NK-92 (cell line): ENCODE data around the gene CACNA1C.

Experiments used
- DNase-seq: peaks from one replicate; lab custom pipeline; 2025; ENCODE audit not compliant: unreplicated experiment; lab: John Stamatoyannopoulos, UW

CACNA1C gene

DNA sequence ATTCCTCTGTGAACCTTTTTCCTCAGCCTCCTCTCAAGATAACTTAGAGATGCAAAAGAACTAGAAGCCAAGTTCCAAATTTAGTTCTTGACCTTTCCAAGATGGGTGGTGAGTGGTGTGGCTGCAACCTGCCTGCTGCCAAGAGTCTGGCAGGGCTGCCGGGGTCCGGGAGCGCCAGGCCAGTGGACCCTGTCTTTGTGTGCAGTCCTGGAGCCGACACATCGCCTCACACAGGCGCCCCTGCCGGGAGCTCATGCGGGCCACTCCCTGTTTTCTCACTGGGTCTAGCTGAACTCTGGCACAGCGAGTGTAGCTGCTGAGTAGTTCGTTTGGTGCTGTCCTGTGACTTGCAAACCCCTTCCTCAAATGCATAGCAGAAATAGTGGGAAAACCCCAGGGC lies 84.9 kb downstream of the CACNA1C start:
- no peak for DNase-seq

DNA sequence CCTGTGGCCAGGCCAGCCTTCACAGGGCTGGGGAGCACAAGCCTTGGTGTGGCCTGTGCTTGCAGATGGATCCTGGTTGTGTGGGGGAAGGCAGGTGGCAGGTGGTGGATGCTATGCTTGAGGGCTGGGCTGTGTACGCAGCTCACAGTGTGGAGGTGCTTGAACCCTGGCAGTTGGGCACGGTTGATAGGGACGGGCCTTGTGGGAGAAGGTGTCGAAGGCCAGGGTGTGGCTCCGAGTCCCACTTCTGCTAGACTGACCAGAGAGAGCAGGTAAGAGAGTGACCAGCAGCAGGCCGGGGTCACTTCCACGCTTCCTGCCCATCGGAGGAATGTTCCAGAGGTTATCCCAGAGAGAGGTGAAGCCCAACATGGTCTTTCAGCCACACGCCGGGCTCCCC lies 85.5 kb downstream of the CACNA1C start:
- DNase-seq, result no peak

DNA sequence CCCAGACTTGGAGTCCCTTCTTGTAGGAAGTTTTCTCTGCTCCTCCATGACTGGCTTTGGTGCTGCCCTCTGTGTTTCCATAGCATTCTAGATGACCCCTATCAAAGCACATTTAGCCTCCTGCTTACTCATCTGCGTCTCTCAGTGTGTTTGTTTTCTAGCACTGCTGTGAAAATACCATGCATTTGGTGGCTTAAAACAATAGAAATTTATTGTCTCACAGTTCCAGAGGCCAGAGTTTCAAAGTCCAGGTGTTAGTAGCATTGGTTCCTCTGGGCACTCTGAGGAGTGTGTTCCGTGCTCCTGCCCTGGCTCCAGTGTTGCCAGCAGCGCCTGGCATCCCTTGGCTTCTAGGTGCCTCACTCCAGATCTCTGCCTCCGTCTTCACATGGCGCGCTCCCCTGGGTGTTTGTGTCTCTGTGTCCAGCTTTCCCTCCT lies 86.1 kb downstream of the CACNA1C start:
- DNase-seq, result no peak

DNA sequence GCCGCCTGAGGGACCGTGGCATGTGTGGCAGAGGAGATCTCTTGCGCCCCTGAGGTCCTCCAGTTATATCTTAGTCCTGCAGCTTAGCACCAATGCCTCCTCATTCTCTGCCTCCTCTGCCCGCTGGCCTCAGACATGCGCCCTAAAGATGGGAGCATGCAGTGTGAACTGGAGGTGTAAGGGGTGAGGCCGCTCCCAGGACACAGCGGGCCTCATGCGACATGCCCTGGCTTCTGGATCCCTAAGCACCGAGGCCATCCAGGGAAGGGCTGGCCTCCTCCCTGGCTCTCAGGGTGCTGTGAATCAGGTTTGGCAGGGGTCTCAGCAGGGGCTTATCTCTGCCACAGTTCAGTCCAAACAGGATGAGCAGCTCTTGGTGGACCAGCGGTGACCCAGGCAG lies 86.9 kb downstream of the CACNA1C start:
- DNase-seq, result no peak

DNA sequence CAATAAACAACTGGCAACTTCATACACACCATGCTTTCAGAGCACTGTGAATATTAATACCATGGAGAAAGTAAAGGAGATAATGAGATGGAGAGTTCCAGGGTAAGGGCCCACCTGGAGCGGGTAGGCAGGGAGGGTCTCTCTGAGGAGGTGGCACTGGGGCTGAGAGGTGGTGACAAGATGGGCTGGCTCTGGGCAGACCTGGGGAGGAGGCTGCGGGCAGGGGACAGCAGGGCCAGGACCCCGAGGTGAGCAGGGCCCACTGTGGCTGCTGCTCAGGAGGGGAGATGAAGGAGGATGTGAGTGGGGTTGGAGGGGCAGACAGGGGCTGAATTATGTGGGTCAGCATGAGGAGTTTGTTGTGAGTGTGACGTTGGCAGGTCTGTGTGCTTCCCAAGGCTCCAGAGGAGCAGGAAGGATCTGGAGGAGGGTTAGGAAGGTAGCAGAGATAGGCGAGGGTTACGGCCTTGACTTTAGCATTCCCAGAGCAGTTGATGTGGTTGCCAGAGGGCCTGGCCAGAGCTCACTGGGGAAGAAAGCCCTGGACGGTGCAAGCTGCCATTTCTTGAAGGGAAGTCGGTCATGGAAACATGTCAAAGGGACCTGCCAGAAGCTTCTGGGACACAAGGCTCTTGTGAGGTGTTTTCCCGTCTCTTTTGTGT lies 88.2 kb downstream of the CACNA1C start:
- DNase-seq, result no peak

DNA sequence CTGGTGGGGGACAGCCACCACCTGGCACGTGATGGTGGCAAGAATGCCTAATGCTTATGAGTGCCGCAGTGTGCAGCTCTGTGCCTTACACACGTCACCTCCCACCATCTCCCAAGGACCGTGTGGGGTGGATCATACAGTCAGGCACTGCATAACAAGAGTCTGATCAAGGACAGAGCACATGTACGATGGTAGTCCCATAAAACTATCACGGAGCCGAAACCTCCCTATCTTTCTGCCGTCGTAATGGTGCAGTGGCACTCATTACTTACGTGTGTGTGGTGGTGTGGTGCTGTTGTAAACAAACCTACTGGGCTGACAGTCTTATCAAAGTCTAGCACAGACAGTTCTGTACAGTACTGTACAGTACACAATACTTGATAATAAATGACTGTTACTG lies 89.3 kb downstream of the CACNA1C start:
- DNase-seq, result no peak

DNA sequence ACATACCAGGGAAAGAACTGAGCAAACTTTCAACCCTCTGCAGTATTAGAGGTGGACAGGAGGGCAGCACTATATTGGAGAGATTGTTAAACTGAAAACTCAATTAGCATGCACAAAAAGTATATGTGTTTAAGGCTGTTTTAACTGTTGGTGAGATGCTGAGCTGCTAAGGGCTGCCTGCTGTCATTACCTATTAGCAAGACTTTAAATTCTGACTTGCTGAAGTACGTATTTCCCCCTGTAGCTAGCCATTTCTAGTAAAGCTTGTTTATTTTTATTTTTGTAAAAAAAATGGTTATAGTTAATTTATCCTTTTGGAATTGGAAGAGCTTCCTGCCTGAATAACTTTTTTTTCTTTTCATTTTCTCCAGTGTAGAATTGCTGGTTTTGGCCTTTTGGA lies 92.2 kb downstream of the CACNA1C start:
- DNase-seq, result no peak

DNA sequence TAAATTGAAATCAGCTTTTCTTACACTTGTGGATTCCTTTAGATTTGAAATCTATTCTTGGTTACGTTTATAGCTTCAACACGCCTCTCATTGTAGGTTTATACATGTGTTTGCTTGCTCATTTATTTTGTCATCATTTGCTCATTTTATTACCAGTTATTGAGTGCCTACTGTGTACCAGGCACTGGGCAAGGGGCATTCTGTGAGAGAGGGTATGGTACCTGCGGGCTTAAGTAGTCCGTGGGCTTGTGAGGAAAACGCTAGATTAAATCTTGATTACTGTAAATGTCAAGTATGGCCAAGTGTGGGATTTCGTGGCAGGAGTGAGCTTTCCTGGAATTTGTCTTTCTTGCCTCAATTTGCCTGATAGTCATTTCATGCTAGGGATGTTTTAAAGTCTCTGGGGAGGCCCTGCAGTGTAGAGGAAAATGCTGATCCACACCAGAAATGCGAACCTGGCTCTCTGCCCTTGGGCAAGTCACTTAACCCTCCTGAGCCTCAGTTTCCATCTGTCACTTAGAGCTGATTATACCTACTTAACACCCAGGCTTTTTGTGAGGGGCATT lies 92.7 kb downstream of the CACNA1C start:
- DNase-seq, result no peak

DNA sequence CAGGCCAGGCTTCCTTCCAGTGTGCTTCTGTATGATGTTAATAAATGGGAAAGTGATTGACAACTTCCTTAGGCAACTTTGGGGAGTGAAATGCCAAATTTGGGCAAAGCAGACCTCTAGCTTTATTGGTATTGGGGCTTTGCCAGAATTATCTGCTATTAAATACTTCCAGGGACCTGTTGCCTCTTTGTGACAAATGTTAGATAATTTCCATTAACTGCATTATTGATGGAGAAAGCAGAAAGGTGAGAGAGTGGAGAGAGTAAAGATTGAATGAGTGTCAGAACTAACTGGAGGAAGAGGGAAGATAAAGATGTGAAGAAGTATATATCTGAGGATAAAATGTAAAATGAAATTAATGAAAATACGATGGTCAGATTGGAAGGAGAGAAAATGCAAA lies 94.5 kb downstream of the CACNA1C start:
- DNase-seq, result no peak

DNA sequence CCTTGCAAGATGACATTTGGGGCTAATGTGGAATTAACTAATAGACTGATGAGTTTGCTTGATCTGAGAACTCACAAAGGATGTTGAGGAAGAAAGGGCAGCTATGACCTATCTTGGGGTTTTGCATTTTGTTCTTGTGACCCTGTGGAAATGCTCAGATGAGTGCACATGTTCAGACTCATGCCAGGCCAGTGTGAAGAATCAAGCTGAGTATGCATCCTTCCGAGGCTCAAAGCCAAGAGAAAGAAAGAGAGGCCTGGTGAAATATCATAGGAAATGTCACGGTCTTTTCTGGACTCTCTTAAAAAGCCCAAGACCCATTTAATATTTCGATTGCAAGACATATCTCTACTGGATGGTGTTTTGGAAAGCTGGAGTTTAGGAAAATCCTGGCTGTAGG lies 96.3 kb downstream of the CACNA1C start:
- DNase-seq, result no peak

DNA sequence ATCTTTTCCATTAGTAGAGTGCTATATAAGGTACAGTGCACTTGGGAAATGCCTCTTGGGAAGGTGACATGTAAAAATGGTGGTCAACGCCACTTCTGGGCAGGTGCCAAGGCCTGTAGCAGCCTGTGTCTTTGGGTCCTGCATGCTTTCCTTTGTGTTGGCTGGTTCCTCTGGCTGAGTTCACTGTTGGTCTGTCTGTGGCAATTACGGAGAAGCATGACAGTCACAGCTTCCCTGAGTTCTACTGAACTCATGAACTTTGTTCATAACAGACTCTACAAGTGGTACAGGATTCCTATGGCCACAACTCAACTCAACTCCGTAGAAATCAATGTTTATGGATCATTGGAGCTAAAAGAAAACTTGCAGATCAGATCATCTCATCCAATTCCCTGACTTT lies 98.0 kb downstream of the CACNA1C start:
- no peak for DNase-seq

DNA sequence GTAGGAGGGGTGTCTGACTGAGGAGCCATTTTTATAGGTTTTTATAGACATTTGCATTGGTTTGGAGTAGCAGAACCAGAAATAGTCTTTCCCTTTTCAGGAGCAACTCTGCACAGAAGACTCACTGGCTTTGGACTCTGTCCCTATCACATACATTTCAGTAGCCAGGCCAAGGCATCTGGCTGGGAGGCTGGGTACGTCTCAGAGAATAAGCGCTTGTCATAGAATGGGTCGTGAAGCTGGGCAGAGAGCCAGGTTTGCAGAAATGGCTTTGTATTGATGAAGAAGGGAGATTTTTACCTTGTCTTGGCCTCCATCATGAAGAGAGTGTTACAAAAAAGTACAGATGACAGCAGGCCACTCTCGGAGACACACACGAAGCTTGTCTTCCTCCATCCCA lies 98.6 kb downstream of the CACNA1C start:
- no peak for DNase-seq

DNA sequence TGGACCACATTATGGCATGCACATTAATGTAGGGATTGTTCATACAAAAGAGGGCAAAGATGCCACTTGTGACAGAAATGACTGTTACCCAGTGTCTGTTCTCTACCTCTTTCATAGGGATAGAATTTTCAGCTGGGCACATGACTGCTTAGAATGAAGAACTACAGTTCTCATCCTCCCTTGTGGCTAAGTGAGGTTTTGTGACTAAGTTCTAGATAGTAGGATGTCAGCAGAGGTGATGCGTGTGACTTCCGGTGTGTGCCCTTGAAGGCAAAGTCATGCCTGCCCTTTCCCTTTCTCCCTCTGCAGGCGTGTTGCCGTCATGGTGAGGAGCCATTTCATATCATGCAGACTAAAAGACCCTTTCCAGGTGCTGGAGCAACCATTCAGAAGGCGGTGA lies 99.3 kb downstream of the CACNA1C start:
- DNase-seq, result no peak

DNA sequence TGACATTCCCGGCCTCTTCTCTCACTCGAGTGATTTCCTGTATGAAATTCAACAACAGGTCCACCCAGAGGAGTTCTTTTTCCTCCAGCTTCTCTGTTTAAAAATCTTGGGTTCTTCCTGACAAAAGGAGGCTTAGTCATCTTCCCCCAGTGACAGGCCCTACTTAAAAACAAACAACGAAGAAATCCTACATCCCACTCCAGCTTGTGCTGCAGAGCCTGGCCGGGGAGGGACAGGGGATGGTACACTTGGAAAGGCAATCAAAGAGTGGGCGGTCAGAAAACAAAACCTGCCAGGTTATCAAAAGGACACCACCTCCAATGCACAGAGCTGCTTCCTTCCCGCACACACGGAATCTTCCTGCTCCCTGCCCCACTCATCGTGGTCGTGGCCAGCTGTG lies 101.3 kb downstream of the CACNA1C start:
- DNase-seq, result no peak

DNA sequence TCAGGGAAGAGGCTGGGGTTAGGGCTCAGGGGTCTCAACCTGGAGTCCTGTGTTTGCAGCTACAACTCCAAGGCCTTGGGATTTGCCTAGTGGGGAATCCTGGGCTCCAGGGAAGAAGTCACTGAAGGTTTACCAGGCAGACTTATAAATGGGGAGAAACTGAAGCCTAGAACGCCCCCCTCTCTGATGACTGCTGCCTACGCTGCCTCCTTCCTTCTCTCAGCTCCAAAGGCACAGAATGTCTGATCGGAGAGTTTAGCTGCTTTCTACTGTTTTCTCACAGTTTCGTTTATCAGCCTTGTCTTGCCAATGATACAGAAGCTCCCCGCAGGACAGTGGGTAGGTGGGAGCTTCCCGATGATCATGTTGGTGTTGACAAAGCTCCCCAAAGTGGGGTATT lies 101.7 kb downstream of the CACNA1C start:
- no peak for DNase-seq

DNA sequence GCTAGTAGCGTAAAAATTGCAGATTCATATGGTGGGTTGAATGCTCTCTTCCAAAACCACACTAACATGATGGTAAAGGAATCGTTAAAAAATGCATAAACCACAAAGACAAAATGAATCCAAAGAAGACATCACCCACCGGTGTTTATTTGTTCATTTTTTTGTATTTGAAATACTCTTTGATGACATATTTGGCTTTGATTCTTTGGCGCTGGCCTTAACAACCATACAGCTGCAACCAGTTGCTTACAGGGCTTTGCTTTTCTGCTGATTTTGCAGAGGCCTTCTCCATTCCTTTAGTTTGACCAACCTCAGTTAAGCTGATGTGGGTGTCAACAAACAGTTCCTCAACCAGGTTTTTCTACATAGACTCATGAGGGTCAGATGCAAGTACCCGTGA lies 103.5 kb downstream of the CACNA1C start:
- no peak for DNase-seq

DNA sequence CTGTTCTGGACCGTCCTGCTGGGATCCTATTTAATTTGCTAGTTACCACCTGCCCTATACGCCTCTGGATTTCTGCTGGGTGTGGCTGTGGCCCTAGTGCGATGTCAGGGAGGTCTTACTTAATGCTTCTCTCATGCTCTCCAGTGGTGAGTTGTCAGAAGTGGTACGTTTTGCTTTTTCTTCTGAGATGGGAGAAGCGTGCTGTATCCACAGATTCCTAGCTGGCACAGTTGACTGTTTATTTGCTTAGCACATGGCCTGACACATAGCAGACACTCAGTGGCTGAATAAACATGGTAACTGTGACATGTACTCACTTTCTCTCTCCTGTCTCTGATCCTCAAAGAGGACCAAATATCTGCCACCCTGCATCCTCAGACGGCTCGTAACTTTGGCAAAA lies 107.3 kb downstream of the CACNA1C start:
- no peak for DNase-seq

DNA sequence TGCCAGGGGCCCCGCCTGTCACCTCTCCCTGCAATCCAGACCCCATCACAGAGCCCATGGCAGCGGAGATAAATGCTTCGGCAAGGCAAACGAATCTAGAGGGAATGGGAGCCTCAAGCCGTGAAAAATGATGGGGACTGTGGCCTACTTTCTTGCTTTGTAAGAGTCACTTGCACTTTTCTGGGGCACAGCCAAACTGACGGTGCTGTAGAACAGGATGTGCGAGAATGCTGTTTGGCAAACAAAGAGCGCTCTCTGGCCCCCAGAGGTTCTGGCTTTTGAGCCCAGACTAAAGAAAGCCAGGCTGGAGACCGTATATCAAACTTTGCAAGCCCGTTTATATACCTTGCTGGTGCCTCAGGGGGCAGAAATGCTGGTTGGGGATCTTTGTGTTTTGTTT lies 108.7 kb downstream of the CACNA1C start:
- no peak for DNase-seq

DNA sequence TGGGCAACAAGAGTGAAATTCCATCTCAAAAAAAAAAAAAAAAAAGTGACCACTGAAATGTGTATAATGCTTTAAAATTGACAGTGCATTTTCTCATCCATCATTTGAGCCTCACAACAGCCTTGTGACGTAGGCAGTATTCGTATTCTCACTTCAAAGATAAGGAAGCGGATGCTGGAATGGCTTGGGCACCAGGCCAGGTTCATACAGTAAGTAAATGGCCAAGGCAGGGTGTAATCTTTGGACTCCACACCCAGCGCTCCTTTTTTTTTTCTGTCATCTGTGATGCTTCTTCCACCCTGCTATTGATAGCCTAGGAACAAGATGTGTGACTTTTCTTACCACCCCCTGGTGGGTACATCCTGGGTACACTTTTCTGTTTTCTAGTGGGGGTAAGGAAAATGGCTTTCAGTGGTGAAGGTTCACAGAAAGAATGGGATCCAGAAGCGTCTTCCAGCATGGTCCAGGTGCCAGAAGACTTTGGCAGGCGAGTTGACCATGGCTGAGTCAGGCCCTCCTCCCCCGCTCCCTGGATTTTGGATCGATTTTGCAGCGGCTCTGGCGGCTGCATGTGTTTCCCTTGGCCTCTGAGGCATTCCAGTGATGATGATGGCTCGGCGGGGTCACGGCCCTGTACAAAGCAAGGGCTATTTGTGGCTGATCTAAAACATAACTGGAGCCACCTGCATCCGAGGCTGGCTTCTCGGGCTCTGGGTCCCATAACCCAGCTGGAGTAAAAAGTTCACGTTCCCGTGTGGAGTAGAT lies 110.6 kb downstream of the CACNA1C start:
- DNase-seq, result no peak

DNA sequence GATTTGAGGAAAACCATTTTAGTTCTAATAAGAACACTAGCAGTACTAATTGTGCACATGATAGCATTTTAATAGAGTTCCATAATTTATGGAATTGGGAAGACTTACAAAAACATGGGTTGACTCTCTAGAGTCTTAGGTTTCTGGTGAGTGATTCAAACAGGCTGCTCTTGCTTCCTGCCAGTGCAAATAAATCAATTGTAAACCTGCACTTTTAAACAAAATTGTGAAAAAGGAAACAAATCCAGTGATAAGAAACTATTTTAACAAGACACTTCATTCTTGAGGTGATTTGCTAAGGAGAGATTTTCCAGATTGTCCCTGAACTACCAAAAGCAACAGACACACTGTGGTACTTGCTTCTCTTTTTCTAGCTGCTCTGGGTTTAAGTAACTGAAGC lies 112.2 kb downstream of the CACNA1C start:
- no peak for DNase-seq

DNA sequence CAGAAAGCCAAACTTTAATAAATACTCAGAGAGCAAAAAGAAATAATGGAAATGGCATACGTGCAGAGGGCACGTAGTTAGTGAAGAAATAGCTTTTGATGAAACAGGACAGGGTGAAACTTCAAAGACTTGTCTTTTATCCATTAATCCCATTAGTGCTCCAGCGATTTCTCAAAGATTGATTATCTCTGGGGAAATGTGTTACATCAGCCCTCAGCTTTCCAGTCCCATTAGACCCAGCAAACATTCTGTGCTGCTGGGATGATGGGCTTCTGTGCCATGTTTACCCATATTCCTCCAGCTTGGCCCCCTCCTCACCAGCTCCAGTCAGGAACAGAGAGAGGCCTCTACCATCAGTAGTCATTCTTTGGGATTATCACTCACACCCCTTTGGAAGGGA lies 113.1 kb downstream of the CACNA1C start:
- no peak for DNase-seq

DNA sequence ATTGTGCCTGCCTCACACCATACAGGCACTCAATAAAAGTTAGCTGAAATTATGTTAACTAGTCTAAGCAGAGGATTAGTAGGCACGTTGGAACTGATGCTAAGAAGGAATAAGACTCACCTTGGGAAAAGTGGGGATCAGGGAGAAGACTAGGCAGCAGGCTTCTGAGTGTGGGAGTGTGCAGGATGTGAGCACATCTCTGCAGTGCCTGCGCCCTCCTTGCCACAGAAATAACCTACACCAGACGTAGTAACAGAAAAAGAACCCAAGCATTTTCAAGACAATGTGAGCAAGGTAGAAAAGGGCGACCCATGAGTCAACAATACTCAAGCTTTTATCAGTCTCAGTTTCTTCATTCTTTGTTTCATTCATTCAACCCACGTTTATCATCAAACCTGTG lies 113.9 kb downstream of the CACNA1C start:
- no peak for DNase-seq

DNA sequence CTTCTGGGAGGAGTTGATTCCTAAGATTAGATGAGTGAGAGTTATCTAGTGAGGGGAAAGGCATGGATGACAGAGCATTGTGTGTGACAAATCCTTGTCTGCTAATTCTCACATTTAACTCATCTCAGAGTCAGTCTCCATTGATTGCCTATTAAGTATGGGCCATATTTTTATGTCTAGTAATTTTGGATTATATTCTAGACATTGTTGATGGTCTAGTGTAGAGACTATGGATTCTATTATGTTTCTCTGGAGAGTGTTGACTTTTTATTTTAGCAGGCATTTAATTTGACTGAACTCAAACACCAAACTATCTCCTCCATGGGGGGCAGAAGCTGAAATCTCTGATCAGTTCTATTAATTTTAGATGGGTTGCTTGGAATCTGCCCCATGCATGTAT lies 114.4 kb downstream of the CACNA1C start:
- DNase-seq, result no peak
